Measurements from ENCODE around the gene ITGB2.
"Not testable (repeated sequence)": the region's sequence is repeated elsewhere in the genome, so short reads cannot be mapped to it uniquely, and the experiment has no call there.

Gene ITGB2

DNA sequence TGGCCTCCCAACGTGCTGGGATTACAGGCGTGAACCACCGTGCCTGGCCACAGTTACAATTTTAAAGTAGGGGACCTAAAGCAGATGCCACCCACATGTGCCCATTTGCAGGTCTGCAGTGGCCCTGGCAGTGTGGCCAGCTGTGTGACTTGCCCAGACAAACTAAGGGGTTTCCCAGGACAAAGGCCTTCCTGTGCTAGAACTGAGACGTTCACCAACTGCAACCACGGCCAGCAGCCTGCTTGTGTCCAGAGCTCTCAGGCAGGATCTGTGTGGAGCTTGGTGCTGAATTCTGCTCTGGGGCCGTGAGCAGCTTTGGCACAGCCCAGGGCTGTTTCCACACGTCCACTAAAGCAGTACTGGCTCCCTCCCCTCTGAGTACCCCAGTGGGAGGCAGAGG lies 36.6 kb downstream of the ITGB2 start:
- DNase-seq (ENCODE audit: low spot score) = no peak

DNA sequence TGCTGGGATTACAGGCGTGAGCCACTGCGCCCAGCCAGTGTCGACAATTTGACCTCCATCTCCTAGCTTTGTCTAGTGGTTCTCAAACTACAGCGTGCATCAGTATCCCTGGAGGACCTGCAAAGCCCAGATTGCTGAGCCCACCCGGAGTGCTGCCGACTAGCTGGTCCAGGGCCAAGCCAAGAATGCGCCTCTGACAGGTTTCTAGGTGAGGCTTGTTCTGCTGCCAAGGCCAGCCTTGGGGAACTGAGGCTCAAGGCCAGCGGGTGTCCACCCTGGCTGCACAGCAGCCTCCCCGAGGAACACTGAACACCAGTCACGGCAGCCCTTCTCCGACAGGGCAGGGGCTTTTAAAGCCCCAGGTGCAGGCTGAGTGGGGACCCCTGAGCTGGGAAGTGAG lies 37.4 kb downstream of the ITGB2 start:
- DNase-seq (ENCODE audit: low spot score) = no peak

DNA sequence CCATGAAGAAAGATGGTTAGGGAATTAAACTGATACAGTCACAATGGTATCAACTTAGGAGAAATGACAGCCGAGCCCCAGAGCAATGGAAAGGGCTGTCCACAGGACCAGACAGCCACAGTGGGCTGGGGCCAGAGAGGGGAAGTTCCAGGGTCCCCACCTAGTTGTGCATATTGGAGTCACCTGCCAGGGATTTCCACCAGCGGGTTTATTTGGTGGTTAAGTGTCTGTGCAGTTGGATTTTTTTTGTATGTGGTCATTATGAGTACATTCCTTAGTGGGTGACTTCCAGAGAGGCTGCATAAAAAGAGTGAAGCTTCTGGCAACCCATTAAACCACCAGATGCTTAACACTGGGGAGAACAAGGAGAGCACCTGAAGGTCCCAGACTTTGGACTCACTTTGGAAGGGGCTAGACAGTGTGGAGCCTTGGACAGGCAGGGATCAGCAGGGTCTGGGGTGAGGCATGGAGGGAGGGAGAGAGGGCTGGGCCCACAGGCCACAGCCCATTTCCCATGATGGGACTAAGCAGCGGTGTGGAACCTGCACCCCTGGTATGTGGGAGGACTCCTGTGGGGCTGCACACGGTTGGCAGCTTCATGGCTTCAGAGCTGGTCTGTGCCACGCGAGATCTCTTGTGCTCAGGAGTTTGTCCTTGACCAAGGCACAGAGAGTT lies 39.4 kb downstream of the ITGB2 start:
- DNase-seq (ENCODE audit: low spot score) = no peak

DNA sequence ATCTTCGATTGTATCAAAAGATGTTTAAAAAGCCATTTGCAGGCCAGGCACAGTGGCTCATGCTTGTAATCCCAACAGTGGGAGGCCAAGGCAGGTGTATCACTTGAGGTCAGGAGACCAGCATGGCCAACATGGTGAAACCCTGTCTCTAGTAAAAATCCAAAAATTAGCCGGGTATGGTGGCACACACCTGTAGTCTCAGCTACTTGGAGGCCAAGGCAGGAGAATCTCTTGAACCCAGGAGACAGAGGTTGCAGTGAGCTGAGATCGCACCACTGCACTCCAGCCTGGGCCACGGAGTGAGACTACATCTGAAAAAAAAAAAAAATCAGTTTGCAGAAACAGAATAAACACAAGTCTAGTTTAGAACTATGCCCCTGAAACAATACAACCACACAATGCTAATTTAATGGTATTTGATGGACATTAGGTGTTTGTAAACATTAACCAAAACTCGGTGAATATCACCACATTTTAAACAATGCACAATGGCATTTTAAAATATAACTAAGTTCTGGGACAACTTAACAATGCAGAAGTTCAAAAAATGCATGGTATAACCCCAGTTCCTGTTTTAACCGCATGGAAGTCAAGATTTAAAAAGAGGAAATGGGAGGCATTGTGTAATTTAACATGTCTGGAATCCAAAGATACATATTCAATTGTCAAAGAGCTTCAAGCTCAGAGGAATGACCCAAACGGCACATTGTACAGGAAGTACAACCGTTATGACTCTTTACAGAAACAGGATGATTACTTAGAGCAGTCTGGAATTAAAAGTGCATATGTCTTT lies 40.1 kb downstream of the ITGB2 start:
- no peak for DNase-seq (ENCODE audit: low spot score)

DNA sequence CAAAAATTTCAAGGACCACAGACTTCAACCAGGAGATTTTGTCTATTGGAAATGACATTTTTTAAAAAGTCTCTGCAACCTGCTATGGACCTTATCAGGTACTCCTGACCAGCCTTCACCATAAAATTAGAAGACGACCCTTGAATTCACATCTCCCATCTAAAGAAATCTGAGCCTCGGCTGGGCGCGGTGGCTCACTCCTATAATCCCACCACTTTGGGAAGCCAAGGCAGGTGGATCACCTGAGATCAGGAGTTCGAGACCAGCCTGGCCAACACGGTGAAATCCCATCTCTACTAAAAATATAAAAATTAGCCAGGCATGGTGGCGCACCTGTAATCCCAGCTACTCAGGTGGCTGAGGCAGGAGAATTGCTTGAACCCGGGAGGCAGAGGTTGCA lies 41.5 kb downstream of the ITGB2 start:
- not testable (repeated sequence) for DNase-seq (ENCODE audit: low spot score)

DNA sequence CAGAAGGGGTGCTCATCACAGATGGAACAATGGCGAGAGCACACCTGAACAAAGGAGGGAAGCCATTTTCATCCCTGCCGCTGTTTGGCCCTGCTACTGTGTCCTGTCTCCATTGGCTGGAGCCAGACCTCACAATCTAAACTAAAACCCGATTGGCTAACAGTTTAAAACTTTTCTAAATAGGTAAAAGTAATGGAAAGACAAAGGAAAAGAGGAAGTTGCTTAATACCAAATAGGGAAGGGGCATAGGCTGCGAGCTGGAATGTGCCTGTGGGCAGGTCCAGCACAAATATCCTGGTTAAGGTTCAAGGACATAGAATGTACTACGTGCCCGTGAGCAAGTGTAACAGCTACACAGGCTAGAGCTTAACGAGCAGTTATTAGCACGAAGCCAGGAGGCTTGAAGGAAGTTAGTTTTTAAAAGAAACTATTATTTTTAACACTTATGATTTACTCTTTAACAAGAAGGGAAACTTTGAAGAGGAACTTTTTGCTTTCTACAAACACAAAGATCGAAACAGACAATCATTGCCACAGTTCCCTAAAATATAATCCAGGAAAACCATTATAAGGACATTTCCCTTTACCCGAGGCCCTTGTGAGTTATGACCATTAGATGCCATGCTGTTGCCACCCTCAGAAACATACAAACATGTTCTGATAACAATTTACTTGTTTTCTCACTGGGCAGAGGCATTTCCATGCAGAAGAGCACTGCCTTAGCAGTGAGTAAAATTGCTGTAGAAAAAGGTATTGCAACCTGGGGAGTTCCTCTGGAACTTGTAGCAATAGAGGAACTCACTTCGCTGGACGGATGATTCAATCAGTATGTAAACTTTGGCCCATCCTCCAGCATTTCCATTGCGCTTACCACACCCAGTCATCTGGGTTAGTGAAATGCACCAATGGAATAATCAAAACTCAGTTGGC lies 42.4 kb downstream of the ITGB2 start:
- no peak for DNase-seq (ENCODE audit: low spot score)

DNA sequence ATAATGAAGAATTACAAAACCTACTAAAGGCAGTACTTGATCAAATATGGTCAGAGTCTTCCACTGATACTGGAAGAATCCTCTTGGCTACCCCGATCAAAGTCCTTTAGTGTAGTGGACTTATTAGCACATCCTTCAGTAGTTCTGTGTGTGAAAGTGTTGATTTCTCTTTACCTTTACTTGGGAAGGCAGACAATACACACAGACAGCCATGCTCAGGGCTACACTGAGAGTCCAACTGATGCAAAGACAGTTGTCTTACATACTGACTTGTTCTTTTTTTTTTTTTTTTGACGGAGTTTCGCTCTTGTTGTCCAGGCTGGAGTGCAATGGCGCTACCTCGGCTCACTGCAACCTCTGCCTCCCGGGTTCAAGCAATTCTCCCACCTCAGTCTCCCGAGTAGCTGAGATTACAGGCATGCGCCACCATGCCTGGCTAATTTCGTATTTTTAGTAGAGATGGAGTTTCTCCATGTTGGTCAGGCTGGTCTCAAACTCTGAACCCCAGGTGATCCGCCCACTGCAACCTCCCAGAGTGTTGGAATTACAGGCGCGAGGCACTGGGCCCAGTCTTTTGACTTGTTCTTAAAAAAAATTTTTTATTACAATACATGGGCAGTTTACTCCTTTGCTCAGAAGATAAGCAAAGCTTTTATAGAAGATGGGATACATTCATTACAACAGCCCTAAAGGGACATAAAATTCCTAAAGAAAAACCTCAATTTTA lies 43.7 kb downstream of the ITGB2 start:
- no peak for DNase-seq (ENCODE audit: low spot score)

DNA sequence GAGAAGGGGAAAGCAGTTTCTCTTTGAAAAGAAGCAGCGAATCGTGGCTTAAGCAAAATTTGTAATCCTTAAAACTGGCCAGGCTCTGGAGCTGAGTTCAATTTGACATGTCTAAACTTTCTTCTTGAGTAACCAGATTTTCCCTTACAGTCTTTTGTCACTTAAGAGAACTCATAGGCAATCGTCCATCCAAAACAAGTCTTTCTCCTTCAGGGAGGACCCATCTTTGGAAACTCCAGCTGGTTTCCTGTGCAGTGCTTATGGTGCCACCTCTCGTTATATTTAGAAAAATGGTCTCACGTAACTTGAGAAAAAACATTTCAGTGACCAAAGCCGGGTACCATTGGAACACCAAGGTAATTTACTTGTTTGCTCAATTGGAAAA lies 45.4 kb downstream of the ITGB2 start:
- DNase-seq (ENCODE audit: low spot score) = no peak

DNA sequence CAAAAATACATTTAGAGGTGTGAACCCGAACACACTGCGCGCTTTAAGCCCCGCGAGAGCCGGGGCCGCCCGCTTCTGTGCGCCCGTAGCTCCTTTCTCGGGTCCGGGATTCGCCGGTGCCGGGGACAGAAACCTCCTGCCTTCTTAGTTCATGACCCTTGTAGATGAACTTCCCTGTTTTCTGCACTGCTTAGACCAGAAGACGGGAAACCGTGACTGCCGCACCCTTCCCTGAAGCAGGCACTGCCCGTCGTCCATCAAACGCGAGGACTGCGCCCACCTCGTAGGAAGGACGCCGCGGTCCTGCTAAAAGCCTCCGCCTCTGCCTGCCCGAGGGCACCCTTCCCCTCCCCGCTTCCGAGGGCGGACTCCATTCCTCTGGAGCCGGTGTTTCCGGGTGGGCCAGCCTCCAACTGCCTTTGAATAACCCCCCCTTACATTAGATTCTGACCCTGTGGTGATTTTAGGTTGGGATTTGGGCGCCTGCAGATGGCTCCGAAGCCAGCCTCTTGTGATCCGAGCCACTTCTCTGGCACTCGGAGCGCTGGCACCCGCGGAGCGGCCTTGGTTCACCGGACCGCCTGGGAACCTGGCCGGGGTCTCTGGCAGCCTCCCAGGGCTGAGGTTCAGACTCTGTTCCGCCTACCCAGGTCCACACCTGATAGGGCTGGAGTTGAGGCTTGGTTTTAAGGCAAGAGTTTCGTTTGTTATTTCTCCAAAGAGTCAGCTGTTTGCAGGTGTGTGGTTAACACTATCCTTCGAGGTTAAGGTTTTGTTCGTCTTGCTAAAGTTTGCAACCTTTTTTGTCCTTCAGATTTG lies 46.0 kb downstream of the ITGB2 start:
- no peak for DNase-seq (ENCODE audit: low spot score)

DNA sequence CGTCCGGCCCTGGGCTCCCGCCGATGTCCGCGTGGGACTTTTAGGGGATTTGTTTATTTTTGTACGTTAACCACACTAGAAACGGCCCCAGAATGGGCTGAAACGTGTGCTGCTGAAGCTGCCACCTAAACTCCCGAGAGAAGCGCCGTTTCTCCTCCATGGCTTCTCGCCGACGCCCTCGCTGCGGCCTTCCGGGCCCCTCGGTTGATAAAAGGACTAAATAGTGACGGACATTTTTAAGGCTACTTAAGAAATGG lies 46.5 kb downstream of the ITGB2 start:
- DNase-seq (ENCODE audit: low spot score) = no peak

DNA sequence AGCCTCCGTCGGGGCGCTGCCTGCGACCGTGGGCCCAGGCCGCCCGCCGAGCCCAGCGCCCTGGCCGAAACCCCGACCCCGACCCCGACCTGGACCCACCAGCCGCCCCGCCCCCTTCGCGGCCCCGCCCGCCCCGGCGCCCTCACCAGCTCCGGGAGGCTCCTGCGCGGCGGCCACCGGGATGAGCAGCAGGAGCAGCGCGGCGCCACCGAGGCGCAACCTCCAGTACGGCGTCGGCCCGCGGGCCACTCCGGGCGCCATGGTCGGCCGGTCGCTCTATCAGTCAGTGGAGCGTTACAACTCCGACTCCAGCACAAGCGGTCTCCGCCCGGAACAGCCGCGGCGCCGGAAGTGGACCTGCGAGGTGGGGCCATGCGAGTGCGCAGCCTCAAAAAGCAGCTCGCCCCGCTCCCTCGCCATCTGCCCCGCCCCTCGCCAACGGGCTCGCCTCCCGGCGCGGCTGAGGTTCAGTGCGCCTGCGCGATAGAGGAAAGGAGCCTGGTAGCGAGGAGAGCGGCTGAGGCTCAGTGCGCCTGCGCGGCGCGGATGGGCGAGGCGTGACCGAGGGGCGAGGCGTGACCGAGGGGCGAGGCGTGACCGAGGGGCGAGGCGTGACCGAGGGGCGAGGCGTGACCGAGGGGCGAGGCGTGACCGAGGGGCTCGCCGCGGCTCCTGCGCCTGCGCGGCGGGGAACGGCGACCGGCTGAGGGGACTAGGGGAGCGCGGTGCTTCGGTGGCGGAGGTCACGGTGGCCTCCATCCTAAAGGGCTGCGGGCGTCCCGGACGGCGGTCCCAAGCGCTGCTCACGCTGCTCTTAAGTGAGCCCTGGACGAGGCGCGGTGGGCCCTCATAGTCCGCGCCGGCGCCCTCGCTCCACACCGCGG lies 47.1 kb downstream of the ITGB2 start, which contains the start of gene PTTG1IP:
PTTG1IP (minus strand) TSS at position 335 of the 884 bp plus-strand sequence; CDS start at position 261, 74 bp downstream.
- peak; percentile 98 for DNase-seq (ENCODE audit: low spot score)

DNA sequence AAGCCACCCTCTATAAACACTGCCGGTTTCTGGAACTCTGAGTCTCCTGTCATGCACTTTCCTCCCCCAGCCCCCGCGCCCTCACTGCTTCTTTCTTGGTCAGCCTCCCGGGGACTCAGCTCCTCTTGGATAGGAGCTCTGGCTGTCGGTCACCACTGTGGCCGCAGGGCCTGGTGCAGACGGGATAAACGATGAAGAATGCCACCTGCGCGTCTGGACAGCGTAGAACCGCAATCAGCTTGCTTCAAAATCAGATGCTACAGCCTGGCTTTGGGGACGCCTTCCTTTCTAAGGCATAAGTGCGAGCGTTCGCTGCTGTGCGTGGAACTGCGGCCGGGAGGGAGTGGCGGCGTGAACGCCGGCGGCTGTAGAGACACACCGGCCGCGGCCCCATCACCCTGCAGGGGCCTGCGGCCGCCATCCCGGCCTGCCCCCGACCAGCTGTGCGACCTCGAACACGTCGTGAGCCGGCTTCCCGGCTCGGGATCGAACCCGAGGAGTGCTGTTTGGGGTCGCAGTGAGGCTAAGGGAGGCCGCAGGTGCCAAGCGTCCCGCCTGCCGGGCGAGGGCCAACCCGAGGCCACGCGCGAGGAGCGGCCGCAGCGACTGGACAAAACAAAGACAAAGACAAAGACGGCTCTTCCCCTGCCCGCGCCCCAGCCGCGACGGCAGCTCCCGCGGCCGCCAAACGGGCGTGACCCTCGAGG lies 47.9 kb downstream of the ITGB2 start:
- DNase-seq (ENCODE audit: low spot score) = no peak

DNA sequence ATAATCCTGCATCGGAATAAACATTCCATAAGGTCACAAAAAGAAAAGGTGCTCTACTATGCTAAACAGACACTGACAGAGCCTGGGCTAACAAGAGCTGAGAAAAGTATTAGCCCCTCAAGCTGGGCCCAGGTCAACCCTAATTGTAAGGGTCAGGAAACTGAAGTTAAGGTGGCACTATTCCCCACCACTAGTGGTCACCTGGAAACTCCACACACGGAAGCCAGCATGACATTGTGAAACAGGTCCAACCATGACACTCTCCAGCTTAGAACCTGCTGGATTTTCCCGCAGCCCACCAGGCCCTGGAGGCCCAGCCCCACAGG lies 48.4 kb downstream of the ITGB2 start:
- no peak for DNase-seq (ENCODE audit: low spot score)

DNA sequence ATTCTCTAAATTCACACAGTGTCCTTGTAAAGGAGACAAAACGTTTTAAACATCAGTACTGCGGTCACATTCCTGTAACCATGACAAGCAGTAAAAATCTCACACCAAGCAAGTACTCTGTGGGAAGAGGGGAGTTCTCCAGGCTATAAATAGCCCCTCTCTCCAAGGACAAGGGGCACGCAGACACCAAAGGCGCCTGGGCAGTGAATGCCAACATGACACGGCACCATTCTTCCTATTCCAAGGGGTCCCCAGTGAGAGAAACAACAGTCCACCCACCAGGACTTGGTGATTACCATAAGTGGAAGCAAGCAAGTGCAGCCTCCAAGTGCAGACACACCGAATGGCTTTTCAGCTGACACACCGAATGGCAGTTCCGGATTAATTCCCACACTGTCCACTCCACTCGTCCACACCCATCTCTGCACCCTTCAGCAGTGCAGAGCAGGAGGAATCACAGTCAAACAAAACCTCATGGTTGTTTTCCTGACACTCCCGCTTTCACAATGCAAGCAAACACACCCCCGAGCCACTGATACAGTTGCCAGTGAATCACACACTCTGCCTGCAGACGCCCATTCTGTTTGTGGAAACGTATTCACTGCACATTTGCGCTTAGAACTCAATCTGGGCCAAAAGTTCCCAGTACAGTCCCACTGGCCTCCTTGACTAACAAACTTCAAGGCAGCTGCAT lies 49.0 kb downstream of the ITGB2 start:
- no peak for DNase-seq (ENCODE audit: low spot score)

DNA sequence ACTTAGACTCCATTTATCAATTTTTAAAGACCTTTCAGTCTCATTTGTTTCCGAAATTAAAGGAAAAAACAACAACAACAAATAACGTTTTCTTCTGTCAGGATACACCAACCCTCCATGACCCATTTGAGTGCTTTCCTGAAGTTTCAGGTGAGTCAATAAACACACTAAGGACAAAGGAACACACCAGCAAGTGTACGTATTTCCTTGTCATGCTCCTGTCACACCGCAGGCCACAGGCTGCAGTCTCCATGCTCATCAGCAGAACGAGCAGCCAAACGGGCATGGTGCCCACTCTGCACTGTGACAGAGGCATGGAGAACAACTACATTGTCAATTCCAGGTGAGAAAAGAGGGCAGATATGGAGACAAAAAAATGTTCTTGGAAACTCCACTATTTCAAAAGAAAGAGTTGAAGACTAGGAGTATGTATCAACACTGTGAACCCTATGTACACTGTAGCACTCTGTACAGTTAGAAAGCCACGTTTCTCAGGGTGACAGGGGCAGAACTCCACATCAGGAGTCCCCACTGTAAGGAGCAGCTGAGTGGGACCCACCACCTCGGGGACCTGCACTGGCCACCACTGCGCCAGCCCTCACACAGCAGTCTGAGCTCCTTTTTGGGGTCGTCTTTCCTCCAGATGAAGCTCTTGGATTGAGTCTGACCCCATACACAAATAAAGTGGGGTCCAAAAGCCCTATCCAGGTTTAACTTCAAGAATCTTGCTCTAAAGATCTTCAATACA lies 49.8 kb downstream of the ITGB2 start:
- DNase-seq (ENCODE audit: low spot score) = peak; percentile 23

DNA sequence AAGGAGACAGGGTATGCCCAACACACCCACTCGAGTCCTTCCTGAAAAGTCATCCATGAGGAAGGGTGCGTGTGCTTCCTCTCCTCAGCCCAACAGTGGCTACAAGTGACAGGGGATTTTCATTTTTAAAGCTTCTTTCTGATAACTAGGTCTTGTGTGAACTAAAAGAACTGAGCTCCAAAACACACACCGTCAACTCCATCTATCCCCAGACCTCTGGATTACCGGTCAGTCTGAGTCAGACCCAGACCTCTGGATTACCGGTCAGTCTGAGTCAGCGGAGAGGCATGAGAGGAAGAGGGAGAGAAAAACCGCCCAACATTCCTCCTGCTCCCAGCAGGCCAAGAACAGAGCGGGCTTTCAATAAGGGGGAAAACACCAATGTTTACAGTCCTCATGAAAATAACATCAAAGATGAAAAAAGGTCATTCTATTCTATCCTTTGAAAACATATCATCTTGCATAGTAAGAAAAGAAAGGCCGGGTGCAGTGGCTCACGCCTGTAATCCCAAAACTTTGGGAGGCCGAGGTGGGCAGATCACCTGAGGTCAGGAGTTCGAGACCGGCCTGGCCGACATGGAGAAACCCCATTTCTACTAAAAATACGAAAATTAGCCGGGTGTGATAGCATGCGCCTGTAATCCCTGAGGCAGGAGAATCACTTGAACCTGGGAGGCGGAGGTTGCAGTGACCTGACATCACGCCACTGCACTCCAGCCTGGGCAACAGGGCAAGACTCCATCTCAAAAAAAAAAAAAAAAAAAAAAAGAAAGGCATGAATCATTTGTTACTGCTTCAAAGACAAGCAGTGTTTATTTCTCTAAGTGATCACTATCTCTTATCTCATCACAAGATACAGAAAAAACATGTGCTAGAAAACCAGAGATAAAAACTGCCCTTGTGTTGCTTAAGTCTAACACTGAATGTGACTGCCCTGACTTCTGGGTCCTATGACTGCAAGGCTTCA lies 50.6 kb downstream of the ITGB2 start:
- peak; percentile 93 for DNase-seq (ENCODE audit: low spot score)

DNA sequence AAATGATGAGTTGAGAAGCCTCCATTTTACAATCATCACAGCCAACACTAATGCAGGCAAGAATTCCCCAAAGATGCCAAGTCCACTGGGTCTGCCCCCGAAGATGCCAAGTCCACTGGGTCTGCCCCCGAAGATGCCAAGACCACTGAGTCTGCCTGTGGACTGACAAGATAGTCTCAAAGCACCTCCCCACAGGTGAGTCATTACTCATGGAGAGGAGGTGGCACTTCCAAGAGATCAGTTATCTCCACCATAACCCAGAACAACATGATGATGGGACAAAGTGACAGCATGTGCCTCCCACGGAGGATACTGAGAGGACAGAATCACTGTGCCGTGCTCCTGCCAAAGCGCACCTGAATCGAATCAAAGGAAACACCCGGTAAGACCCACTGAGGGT lies 52.0 kb downstream of the ITGB2 start:
- no peak for DNase-seq (ENCODE audit: low spot score)
